Activated naive CD4-positive, alpha-beta T cell treated with anti-CD3 and anti-CD28 coated beads, Interleukin-2, amount 50 U/mL, for 72 hours (primary cell): ENCODE data around the gene ZMYM2. TPM values are rescaled to one million over a fixed set of nuclear protein-coding genes. Genes with fewer than 3 reads are reported as not detected.

ENCODE experiments used
- ATAC-seq, 2 donors: fragments of 150-1000 bp; cut with Tn5 transposase; 2 replicates each; pipeline ENCODE4 v1.10.0; 2021; ENCODE audit warnings: mild to moderate bottlenecking in 2 of 2, moderate library complexity in 2 of 2
- DNase-seq, 2 donors: peaks; one replicate each; pipeline ENCODE4 v3.0.0; 2021 to 2022; ENCODE audit warnings: low spot score in 2 of 2
- H3K27ac Mint-ChIP-seq, 2 donors: one replicate each; pipeline ENCODE4 v1.8.0; 2022; ENCODE audit warnings: mild to moderate bottlenecking in 2 of 2, mixed read lengths in 2 of 2
- H3K36me3 Mint-ChIP-seq, 2 donors: one replicate each; pipeline ENCODE4 v1.8.0; 2022; ENCODE audit warnings: mixed read lengths in 2 of 2
- H3K9me3 Mint-ChIP-seq, 2 donors: one replicate each; pipeline ENCODE4 v1.8.0; 2022; ENCODE audit warnings: mixed read lengths in 2 of 2
- total RNA-seq, 2 donors: library from RNA; stranded (reverse); gene quantifications; one replicate each; pipeline ENCODE4 v1.2.3, GENCODE V29; 2022

The ZMYM2 gene
- total RNA-seq, 2 donors from 2014 or later = 85.1 to 94.0 TPM

- no peaks in the 10 kb centered on the region for H3K9me3 Mint-ChIP-seq
- DNase-seq = no peak
- peak in 1 of 2 donors; percentile 44 for ATAC-seq
- no peak overlapping the region for H3K27ac Mint-ChIP-seq
- H3K36me3 Mint-ChIP-seq = no peaks in the 10 kb centered on the region
Observed at GRCh38 chr13:20130012-20130411, 171.5 kb downstream of the ZMYM2 start.

GRCh38 chr13:20130652-20131051 is 172.1 kb downstream of the ZMYM2 start:
- no peaks in the 10 kb centered on the region for H3K9me3 Mint-ChIP-seq
- no peak overlapping the region for H3K27ac Mint-ChIP-seq
- no peak for DNase-seq
- H3K36me3 Mint-ChIP-seq = no peaks in the 10 kb centered on the region
- no peak for ATAC-seq

DNA sequence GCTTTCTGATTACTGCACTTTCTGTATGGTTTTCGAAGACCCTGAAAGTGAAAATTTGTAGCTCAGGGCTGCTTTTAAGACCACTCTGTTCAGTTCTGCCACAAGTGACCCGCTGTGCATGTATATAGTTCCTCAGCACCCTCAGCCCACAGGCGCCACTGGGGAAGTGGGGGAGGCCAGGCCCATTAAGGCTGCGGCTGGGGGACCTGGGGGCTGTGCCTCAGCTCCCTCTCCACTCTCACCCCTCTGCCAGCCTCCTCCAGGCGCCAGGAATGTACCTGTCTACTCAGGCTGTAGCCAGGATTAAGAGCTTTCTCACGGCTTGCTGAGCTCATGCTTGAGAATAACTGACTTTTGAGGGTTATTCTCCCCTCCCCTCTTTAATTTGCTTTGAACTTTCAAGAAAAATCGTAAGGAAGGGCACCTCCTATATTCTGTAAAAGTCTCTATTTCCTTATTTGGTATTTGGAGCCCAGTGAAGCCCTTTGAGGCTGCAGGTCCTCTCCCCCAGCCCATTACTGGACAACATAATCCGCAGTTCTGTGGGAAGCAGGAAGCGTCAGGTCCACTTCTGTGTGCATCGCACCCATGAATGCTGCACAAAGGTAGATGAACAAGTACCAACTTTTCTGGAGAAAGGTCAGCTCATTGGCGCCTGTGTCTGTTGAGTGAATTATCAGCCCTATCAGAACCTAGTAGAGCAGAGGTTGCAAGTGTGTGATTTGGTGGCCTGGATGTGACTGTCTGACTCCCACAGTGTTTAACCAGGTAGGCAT is 172.7 kb downstream of the ZMYM2 start:
- no peak overlapping the region for H3K27ac Mint-ChIP-seq
- no peaks in the 10 kb centered on the region for H3K36me3 Mint-ChIP-seq
- DNase-seq = no peak
- ATAC-seq = no peak
- H3K9me3 Mint-ChIP-seq = no peaks in the 10 kb centered on the region

DNA sequence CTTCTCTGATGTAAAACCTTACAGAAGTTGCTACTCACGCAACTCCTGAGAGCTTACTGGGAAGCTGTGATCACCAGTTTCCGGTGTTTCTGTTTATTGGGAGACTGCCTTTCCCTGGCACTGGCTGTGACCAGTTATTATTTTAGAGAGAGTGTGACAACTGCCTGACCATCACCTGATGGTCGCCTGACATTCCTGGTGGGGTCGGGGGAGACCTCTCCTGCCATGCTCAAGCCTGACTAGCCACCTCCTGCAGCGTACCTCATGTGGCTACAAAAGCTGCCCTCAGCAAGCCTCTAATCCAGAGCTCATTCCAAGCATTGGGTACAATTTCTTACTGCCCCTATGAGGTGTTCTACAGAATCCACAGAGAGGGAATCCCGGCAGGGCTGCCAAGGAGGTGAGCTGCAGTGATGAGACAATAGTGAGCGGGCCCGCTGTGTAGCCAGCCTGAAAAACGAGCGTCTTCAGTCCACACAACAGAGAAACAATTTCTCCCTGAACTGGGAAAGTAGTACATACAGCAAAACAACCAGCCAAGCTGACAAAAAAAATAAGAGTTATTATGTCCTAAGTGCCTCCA is 173.6 kb downstream of the ZMYM2 start:
- no peak overlapping the region for H3K27ac Mint-ChIP-seq
- H3K36me3 Mint-ChIP-seq = no peaks in the 10 kb centered on the region
- no peak for DNase-seq
- H3K9me3 Mint-ChIP-seq = no peaks in the 10 kb centered on the region
- ATAC-seq = no peak

DNA sequence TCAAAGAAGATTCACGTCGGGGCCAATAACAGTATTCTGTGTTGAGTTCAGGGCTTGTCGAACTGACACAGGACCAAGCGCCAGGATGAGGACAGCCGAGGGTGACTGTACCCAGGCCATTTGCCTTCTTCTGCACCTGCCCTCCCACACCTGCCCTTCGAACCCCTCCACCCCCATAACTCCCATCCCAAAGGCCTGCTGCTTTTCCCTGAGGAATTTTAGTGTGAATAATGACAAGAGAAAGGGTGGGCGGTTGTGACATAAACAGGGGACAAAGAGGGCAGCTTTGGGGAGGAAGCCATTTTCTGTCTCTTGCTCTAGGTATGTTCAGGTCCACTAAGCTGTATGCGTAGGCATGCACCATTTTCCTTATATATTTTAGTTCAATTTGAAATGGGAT is 176.2 kb downstream of the ZMYM2 start:
- no peaks in the 10 kb centered on the region for H3K9me3 Mint-ChIP-seq
- ATAC-seq = no peak

DNA sequence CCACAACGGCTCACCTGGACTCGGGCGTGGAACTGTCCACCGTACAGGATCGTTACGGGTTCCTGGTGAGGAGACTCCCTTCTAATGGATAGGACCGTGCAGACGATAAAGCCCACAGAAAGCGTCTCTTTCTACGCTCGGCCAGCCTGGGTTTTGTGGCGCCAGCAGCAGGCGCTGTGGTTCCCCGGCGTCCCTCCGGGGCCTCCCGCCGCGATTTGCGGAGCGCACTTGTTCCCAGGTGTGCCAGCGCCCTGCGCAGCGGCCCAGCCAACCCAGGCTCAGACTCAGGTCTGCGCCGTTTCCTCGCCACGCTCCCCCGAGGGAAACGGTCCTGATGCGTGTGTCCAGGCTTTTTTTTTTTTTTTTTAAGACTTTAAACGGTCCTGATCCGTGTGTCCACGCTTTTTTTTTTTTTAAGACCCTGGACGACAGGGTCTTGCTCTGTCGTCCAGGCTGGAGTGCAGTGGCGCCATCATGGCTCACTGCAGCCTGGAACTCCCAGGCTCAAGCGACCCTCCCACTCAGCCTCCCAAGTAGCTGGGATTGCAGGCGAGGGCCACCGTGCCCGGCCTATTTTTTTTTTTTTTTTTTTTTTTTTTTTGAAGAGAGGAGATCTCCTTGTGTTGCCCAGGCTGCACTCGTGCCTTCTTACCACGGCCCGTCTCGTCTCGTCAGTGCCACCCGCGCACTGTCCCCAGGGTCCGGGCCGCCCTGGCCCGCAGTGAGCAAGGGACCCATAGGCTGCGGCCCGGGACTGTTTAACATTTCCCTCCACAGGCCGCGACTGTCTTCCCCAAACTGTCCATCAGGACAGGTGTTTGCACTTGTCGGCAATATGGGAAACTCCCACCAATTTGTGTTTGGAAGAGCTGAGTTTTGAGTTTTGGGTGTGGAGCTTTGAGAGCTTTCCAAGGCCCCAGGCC is 178.5 kb downstream of the ZMYM2 start:
- DNase-seq = peak in 1 of 2 donors; percentile 60
- no peaks in the 10 kb centered on the region for H3K9me3 Mint-ChIP-seq
- no peaks in the 10 kb centered on the region for H3K36me3 Mint-ChIP-seq
- peak; percentile 58 to 86 for ATAC-seq
- no peak overlapping the region for H3K27ac Mint-ChIP-seq

More for the DNA sequence above, 176.2 kb downstream of the ZMYM2 start:
- no peak for DNase-seq
- no peak overlapping the region for H3K27ac Mint-ChIP-seq
- H3K36me3 Mint-ChIP-seq = no peaks in the 10 kb centered on the region

DNA sequence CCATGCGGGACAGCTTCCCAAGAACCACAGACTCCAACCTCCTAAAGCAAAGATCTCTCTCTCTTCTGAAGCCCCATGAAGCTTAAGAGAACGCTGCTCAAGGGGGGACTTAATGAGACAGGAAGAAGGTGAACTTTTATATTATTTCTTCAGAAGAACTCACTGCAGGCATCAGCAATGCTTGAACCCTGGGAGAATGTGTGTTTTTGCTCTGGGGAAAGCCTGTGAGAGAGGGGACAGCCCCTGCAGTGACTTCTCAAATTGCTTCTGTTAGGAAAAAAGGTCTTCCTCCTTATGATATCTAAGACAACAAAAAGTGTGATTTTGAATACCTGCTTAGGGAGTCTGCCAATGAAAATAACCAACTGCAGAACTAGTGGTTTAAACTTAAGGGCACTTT is 179.3 kb downstream of the ZMYM2 start:
- DNase-seq (no peak), ATAC-seq (no peak)
- Mint-ChIP-seq H3K9me3 (no peaks in the 10 kb centered on the region), H3K36me3 (no peaks in the 10 kb centered on the region), H3K27ac (no peak overlapping the region)

- H3K9me3 Mint-ChIP-seq = no peaks in the 10 kb centered on the region
- ATAC-seq (no peak), DNase-seq (no peak)
- no peak overlapping the region for H3K27ac Mint-ChIP-seq
- no peaks in the 10 kb centered on the region for H3K36me3 Mint-ChIP-seq
Observed at GRCh38 chr13:20140487-20140886, 182.0 kb downstream of the ZMYM2 start.

Other genes with a start within 250 kb of the ZMYM2 start
- 10 to 100 TPM; 66.3 to 71.1 TPM for gene PSPC1, start 175.8 kb upstream of the ZMYM2 start, total RNA-seq
- 10 to 100 TPM; 11.2 to 15.6 TPM for gene ZMYM5, start 95.1 kb upstream of the ZMYM2 start, total RNA-seq
- gene GJA3, start 202.3 kb downstream of the ZMYM2 start, total RNA-seq = under 1 TPM in 1 of 2 donors, not detected in 1; 0.45 TPM
- gene GJB2, start 234.2 kb downstream of the ZMYM2 start, total RNA-seq = 1 to 10 TPM; 1.5 to 2.7 TPM